HepG2 (cell line): ENCODE results near the gene MPV17L2. TPM values are rescaled to one million over a fixed set of nuclear protein-coding genes. Genes with fewer than 3 reads are reported as not detected.

ENCODE experiments used
- CENPBD1 ChIP-seq: sonication (generic); formaldehyde crosslinking; IDR thresholded peaks from 2 replicates; pipeline ENCODE4 v1.8.0; 2022; ENCODE audit warnings: missing genetic modification reagents, low read depth, mild to moderate bottlenecking, borderline replicate concordance
- HNF4G ChIP-seq, 2 experiments: sonication (generic) in 1 of 2; formaldehyde crosslinking in 1 of 2; IDR thresholded peaks; 2 replicates each; pipeline versions ENCODE4 v1.4.0 to v1.6.1; 2011 to 2020; ENCODE audit warnings: borderline replicate concordance in 2 of 2, low read depth in 2 of 2, mild to moderate bottlenecking in 2 of 2, low read length in 1 of 2, missing genetic modification reagents in 1 of 2, moderate library complexity in 1 of 2
- HNRNPLL ChIP-seq: fragments of 200-400 bp; formaldehyde crosslinking; IDR thresholded peaks from 2 replicates; pipeline ENCODE4 v1.6.1; 2017; ENCODE audit warnings: mild to moderate bottlenecking, low read depth, low read length; ENCODE audit not compliant: poor library complexity, severe bottlenecking
- HOXD1 ChIP-seq: sonication (generic); formaldehyde crosslinking; IDR thresholded peaks from 2 replicates; pipeline ENCODE4 v1.5.0; 2020; ENCODE audit warnings: missing genetic modification reagents
- MED1 ChIP-seq: sonication (generic); formaldehyde crosslinking; IDR thresholded peaks from 2 replicates; pipeline ENCODE4 v1.4.0; 2020; ENCODE audit warnings: missing genetic modification reagents
- PREB ChIP-seq: sonication (generic); formaldehyde crosslinking; IDR thresholded peaks from 2 replicates; pipeline ENCODE4 v1.4.0; 2020; ENCODE audit warnings: missing genetic modification reagents
- SNAI1 ChIP-seq: sonication (generic); formaldehyde crosslinking; IDR thresholded peaks from 2 replicates; pipeline ENCODE4 v1.5.0; 2020; ENCODE audit warnings: mild to moderate bottlenecking, missing genetic modification reagents, borderline replicate concordance
- ZBTB34 ChIP-seq: sonication (generic); formaldehyde crosslinking; IDR thresholded peaks from 2 replicates; pipeline ENCODE4 v1.8.0; 2022; ENCODE audit warnings: mild to moderate bottlenecking, missing genetic modification reagents
- ZBTB43 ChIP-seq: sonication (generic); formaldehyde crosslinking; conservative IDR thresholded peaks from 2 replicates; pipeline ENCODE4 v1.4.0; 2020; ENCODE audit warnings: missing genetic modification reagents
- ZKSCAN8 ChIP-seq: IDR thresholded peaks from 2 replicates; pipeline ENCODE4 v1.6.1; 2016; ENCODE audit warnings: borderline replicate concordance, missing genetic modification reagents, missing compliant biosample characterization
- ZNF329 ChIP-seq: sonication (generic); formaldehyde crosslinking; IDR thresholded peaks from 2 replicates; pipeline ENCODE4 v1.9.0; 2021; ENCODE audit warnings: low read depth, mild to moderate bottlenecking, missing genetic modification reagents
- ZNF512 ChIP-seq: sonication (generic); formaldehyde crosslinking; IDR thresholded peaks from 2 replicates; pipeline ENCODE4 v1.4.0; 2020; ENCODE audit warnings: mild to moderate bottlenecking, missing genetic modification reagents
- ZNF556 ChIP-seq: sonication (generic); formaldehyde crosslinking; IDR thresholded peaks from 2 replicates; pipeline ENCODE4 v1.4.0; 2020; ENCODE audit warnings: mild to moderate bottlenecking, missing genetic modification reagents, borderline replicate concordance
- ZNF574 ChIP-seq: sonication (generic); formaldehyde crosslinking; IDR thresholded peaks from 2 replicates; pipeline ENCODE4 v1.4.0; 2020; ENCODE audit warnings: missing genetic modification reagents
- ZNF713 ChIP-seq: sonication (generic); formaldehyde crosslinking; IDR thresholded peaks from 2 replicates; pipeline ENCODE4 v1.4.0; 2020; ENCODE audit warnings: mild to moderate bottlenecking, missing genetic modification reagents
- ZNF720 ChIP-seq: sonication (generic); formaldehyde crosslinking; IDR thresholded peaks from 2 replicates; pipeline ENCODE4 v1.4.0; 2020; ENCODE audit warnings: missing genetic modification reagents
- ZNF749 ChIP-seq: sonication (generic); formaldehyde crosslinking; IDR thresholded peaks from 2 replicates; pipeline ENCODE4 v1.8.0; 2022; ENCODE audit warnings: mild to moderate bottlenecking, missing genetic modification reagents, moderate library complexity, borderline replicate concordance
- ZNF780A ChIP-seq: sonication (generic); formaldehyde crosslinking; IDR thresholded peaks from 2 replicates; pipeline ENCODE4 v1.8.0; 2022; ENCODE audit warnings: mild to moderate bottlenecking, missing genetic modification reagents, moderate library complexity
- ZNF792 ChIP-seq: IDR thresholded peaks from 2 replicates; pipeline ENCODE4 v1.6.1; 2016
- ZZZ3 ChIP-seq: sonication (generic); formaldehyde crosslinking; IDR thresholded peaks from 2 replicates; pipeline ENCODE4 v1.4.0; 2020; ENCODE audit warnings: missing genetic modification reagents, mild to moderate bottlenecking, borderline replicate concordance
- polyA plus RNA-seq, 8 experiments: library from polyadenylated mRNA; depleted of rRNA in 3 of 8; stranded (reverse) in 7 of 8; unstranded in 1 of 8; fragments of >200 nt; fragmentation: Illumina TruSeq in 4 of 8; extraction: Trizol in 4 of 8; gene quantifications; 2 replicates each; pipeline versions ENCODE4 v1.2.1 to v1.2.3, GENCODE V29; 2011 to 2016; ENCODE audit warnings: low read depth in 4 of 8, missing spikeins in 1 of 8, mixed read lengths in 1 of 8; ENCODE audit not compliant: insufficient read depth in 1 of 8
- total RNA-seq, 5 experiments: library from RNA; depleted of rRNA; stranded (reverse); fragments of >200 nt; fragmentation: Illumina TruSeq; extraction: Trizol; gene quantifications; 2 replicates each; pipeline ENCODE4 v1.2.3, GENCODE V29; 2016; ENCODE audit warnings: low read depth in 1 of 5

Gene MPV17L2
- total and polyA plus RNA-seq, 2 of the 13 experiments (the other 11 are each of a cell fraction or from before 2014, with no cell fraction given): 13.6 to 16.7 TPM

GRCh38 chr19:18225702-18226468 lies 32.9 kb downstream of the MPV17L2 start, which contains the start of gene PDE4C (continued):
- TF ChIP-seq ZNF574 (CRISPR knock-in tag): no peak
- no peak for TF ChIP-seq PREB (CRISPR knock-in tag)
- TF ChIP-seq ZNF720 (CRISPR knock-in tag): no peak
- no peak for TF ChIP-seq ZBTB43
- no peak for TF ChIP-seq SNAI1 (CRISPR knock-in tag)
- TF ChIP-seq ZNF512 (CRISPR knock-in tag): no peak
- peak; percentile 42; the same call in 1 of the 2 replicates for TF ChIP-seq MED1
- TF ChIP-seq ZNF329 (CRISPR knock-in tag): no peak
- TF ChIP-seq HNRNPLL: peak; percentile 54
- TF ChIP-seq ZNF713 (CRISPR knock-in tag): peak; percentile 54; the same call in 1 of the 2 replicates
- no peak for TF ChIP-seq ZBTB34
- TF ChIP-seq ZNF749 (CRISPR knock-in tag): no peak
- no peak for TF ChIP-seq HNF4G (IDR thresholded peaks at IDR 0.05; ENCODE audit: borderline replicate concordance, low read depth, low read length)
- 0 out of 2 replicates have a peak, but pooled peaks have one; percentile 18 for TF ChIP-seq HNF4G (CRISPR knock-in tag; IDR thresholded peaks at IDR 0.05; ENCODE audit: borderline replicate concordance, low read depth)
- no peak for TF ChIP-seq ZNF780A (CRISPR knock-in tag)
- TF ChIP-seq CENPBD1 (CRISPR knock-in tag): no peak
- TF ChIP-seq ZNF556: no peak
- no peak for TF ChIP-seq ZZZ3 (CRISPR knock-in tag)
- no peak for TF ChIP-seq HOXD1 (CRISPR knock-in tag)
- TF ChIP-seq ZNF792: no peak
- no peak for TF ChIP-seq ZKSCAN8 (CRISPR knock-in tag)
